Sigmoid colon (tissue), 4 donors: ENCODE results near the gene GPC5.

Experiments
- EP300 ChIP-seq, 4 donors: sonication (generic); formaldehyde crosslinking; IDR thresholded peaks; one replicate each; pipeline ENCODE4 v1.6.1; 2017; ENCODE audit warnings: antibody characterized with exemption in 4 of 4
- POLR2A ChIP-seq, 2 donors: fragments of 450-650 bp; IDR thresholded peaks; one replicate each; pipeline ENCODE4 v1.6.1; 2016; ENCODE audit warnings: antibody characterized with exemption in 2 of 2, mild to moderate bottlenecking in 2 of 2, moderate library complexity in 2 of 2

- TF ChIP-seq POLR2A (IDR thresholded peaks at IDR 0.05), result no peak
- no peak for TF ChIP-seq EP300 (IDR thresholded peaks at IDR 0.05)
Observed at GRCh38 chr13:92483894-92484293, 1085.5 kb downstream of the GPC5 start.
